Neural progenitor cell (in vitro differentiated cells): ENCODE results near the gene ALDH3A1.

ENCODE experiments used
- CTCF ChIP-seq: fragments of 200-600 bp; sonication (generic); IDR thresholded peaks from 2 replicates; pipeline ENCODE4 v1.5.1; 2017; ENCODE audit warnings: antibody characterized with exemption, mild to moderate bottlenecking
- EZH2 ChIP-seq: fragments of 200-600 bp; sonication (generic); IDR thresholded peaks from 2 replicates; pipeline ENCODE4 v1.6.1; 2017; ENCODE audit warnings: antibody characterized with exemption, mild to moderate bottlenecking, moderate library complexity
- EZH2phosphoT487 ChIP-seq: fragments of 200-600 bp; sonication (generic); IDR thresholded peaks from 2 replicates; pipeline ENCODE4 v1.6.1; 2017; ENCODE audit warnings: antibody characterized with exemption

DNA sequence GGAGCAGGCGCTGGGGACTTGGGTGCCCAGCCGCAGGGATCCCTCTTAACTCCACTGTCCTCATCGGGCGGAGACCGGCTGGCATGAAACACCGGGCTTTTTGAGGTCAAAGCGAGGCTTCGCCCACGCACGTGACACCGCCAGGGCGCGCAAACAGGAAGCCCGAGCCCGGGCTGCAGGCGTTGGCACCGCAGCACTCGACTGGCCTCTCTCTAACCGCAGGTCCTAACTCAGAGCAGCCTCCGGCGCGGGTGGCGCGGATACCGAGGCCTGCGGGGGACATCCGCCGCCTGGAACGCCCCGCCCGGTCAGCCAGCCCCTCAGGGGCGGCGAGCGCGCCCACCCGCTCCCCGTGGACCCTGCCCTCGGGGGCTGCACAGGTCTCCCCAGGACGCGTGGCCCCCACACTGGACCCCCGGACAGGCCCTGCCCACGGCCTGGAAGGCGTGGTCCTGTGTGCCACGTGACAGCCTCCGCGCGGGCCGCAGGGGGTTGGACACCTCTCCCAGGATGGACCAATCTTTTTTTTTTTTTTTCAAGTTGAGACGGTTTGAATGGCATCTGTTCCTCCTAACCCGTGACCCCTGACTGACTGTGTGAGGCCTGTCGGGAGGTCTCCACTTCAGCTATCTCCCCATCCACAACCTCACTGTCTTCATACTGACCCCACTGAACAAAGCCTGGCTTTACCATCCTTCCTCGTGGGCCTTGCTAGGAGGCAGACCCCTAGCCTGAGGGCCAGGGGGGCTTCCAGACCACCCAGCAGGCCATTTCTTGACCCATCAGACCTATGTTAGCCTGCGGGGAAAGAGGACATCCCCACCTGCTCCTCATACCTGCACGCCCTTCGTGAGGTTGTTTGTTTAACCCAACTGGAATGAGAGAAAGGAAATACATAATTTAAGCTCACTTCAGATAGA is 23.3 kb downstream of the ALDH3A1 start:
- TF ChIP-seq CTCF (no peak), EZH2 (no peak), EZH2phosphoT487 (no peak)
